Fibroblast of gingiva (primary cell): ENCODE measurements around the gene RAB43.
"Not testable (repeated sequence)": the region's sequence is repeated elsewhere in the genome, so short reads cannot be mapped to it uniquely, and the experiment has no call there.

Experiments
- DNase-seq: peaks from one replicate; pipeline ENCODE4 v3.0.0-alpha.2; 2011; ENCODE audit warnings: low read depth

RAB43 gene

DNA sequence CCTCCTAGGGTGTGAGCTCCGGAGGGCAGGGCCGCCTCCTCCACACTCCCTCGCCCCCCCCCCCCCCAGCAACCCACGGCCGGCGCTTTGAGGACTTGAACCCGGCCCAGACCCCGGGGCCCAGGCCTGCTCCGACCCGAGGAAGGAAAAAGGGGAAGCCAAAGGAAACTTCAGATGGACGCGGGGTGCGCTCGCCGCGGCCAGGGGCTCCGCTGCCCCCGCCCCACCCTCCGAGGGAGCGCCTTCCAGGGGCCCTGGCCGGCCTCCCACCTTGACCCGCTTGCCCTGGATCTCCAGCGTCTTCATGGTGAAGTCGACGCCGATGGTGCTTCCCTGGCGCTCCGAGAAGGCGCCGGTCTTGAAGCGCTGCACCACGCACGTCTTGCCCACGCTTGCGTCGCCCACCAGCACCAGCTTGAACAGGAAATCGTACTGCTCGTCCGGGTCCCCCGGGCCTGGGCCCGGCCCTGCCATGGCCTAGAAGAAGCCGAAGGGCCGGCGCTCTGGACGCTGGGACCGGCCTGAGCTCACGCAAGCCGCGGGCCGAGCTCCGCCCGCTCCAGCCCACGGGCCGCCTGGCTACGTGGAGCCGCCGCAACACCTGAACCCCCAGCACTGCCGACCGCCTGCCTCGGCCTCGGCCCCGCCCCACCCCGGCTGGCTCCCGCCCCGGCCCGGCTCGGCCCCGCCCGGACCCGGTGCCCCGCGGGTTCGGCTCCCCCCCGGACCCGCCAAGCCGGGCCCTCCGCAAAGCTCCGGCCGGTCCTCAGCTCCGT lies 400 bp downstream of the RAB43 start:
- DNase-seq, result no peak

- peak; percentile 88 for DNase-seq
These were observed 1.2 kb downstream of the RAB43 start for GRCh38 chr3:129120254-129121004.

GRCh38 chr3:129119365-129120100 lies 2.1 kb downstream of the RAB43 start:
- no peak for DNase-seq

DNA sequence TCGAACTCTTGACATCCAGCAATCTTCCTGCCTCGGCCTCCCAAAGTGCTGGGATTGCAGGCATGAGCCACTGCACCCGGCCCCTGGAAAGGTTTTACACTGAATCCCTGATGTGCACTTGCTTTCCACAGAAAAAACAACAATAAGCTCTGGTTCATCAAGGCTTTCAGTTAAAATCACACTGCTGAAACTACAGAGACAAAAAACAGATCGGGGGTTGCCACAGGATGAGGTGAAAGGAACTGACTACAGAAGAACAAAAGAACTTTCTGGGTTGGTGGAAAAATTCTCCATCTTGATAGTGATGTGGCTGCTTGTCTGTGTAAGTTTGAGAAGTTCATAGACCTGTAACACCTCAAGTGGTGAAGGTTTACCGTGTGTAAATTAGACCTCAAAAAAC lies 2.9 kb downstream of the RAB43 start:
- no peak for DNase-seq

GRCh38 chr3:129117134-129117533 lies 4.5 kb downstream of the RAB43 start:
- no peak for DNase-seq

GRCh38 chr3:129116482-129116946 lies 5.1 kb downstream of the RAB43 start:
- no peak for DNase-seq

GRCh38 chr3:129114455-129114854 lies 7.1 kb downstream of the RAB43 start:
- DNase-seq, result no peak

DNA sequence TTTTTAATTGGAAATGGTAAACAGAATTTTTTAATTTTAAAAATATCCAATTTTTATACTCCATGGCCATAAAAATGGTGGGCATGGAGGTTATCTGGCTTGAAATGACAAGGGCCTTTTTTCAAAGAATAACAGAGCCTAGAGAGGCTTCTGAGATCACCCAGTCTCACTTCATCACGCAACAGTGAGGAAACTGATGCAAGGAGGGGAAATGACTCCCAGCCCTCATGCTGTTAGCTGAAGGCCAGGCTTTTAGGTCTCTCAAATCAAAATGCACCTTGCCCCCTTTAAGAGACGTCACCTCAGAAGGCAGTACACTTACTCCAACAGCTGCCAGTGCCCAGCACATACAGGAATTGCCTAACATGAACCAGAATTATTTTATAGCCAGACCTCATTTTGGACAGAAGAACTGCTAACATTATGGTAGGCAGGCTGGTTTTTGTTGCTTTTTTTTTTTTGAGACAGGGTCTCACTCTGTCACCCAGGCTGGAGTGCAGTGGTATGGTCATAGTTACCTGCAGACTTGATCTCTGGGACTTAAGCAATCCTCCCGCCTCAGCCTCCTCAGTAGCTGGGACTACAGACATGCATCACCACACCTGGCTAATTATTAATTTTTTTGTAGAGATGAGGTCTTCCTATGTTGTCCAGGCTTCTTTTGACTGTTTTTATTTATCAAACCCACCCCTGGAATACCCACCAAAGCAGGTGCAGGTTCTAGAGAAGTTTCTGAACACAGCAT lies 9.1 kb downstream of the RAB43 start:
- no peak for DNase-seq

- DNase-seq, result not testable (repeated sequence)
These were observed 10.4 kb downstream of the RAB43 start for GRCh38 chr3:129111076-129111780.

DNA sequence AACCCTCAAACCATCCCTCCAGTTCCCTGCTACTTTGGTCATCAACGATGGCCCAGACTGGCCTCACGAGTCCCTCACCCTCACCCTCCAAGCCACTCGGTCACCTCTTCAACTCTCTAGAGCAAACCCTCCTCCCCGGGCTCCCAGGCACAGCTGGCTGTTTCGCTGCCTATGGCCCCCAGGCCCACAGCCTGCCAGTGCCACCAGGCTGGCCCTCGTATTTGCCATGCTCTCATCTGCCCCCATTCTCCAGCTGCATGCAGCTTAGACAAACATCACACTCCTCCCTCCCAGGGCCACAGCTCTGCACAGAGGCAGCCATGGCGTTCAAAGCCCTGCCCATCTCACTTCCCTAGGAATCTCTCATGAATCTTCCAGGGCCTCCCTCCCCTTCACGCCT lies 13.8 kb downstream of the RAB43 start:
- DNase-seq, result no peak

- no peak for DNase-seq
These were observed 14.6 kb downstream of the RAB43 start for GRCh38 chr3:129106866-129107565.

DNA sequence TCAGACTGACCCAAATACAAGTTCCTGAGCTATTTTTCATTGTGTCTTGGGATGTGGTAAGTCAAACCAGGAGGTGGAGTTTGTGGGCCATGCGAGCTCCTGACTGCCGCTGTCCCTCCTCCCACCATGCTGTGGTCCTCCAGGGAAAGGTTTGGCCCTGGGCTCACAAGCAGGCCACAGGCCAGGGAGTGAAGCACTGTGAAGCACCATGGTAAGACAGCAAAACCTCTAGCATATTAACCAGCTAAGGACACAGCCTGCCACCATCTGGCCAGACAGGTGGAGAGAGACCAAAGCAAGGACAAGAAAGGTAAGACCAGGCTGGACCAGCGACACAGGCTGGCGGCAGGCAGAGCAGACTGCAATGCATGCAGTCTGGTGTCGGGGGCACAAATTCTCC lies 15.3 kb downstream of the RAB43 start:
- no peak for DNase-seq

- DNase-seq, result no peak
These were observed 15.7 kb downstream of the RAB43 start for GRCh38 chr3:129105862-129106261.

DNA sequence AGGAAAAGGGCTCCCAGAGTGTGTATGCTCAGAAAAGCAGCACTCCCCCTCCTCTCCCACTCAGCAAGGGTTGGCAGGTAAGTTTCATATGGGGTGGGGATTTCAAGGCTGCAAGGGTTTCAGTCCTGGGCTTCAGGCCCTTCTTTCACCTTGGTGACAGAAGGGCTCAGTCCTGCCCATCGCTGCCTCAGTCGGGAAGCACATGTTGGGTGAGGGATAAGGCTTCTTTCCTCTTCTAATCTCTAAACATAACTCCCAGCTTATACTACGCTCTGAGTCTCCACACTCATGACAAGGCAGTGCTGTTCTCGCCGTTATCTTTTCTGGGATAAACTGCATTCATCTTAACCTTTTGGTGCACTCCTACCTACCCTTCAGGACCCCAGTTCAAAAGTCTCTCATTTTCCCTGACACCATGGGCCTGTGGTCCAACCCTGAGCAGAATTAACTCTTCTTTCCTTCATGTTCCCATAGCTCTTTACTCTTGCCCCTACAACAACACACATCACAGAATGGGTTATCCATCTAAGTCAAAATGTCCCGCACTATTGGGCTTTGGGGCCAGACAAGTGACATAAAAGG lies 17.0 kb downstream of the RAB43 start:
- no peak for DNase-seq

DNA sequence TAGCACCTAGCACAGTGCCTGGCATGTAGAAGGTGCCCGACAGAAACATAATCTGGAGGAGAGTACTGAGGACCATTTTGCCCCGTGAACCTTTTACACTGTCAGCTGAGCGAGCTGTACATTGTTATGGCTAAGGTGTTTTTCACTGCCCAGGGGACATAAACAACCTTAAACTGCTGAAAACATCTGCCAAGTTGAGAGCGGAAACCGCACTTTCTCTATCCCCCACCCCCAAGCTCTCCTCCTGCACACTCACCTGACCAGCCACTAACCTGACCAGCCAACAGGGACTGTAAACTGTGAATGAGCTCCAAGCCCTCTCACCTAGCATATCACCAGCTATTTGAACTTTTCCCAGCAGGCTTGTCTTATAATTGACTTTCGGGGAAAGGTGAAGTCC lies 17.6 kb downstream of the RAB43 start:
- no peak for DNase-seq

GRCh38 chr3:129103296-129103695 lies 18.3 kb downstream of the RAB43 start:
- DNase-seq, result no peak

DNA sequence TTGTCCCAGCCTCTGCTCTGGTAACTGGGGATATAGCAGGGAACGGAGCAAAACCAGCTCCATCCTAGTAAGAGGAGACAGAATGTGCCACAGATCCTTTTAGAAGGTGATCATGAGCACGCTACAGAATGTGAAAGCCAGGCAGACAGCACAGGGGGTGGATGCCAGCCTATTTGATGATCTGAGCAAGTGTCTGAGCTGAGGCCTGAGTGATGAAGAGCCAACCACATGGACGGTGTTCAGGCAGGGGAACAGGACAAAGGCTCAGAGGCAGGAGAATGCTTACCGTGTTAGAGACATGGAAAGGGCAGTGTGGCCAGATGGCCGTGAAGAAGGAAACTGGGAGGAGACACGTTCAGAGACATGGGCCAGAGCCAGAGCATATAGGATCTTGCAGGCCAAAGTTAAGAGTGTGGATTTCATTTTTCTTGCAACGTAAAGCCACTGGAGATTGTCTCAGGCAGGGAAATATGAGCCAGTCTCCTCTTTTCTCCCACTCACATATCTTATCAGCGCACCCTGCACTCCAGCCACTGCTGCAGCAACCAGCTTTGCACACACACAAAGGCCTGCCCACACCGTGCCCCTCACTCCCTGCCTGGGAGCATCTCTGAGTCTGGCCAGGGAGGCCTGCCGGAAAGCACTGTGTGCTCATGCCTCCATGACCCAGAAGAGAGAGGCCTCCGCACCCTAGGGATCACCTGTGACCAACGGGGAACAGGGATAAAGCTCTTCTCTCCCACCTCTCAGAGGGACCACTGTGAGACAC lies 20.1 kb downstream of the RAB43 start:
- DNase-seq, result no peak

GRCh38 chr3:129100274-129100673 lies 21.3 kb downstream of the RAB43 start:
- no peak for DNase-seq

DNA sequence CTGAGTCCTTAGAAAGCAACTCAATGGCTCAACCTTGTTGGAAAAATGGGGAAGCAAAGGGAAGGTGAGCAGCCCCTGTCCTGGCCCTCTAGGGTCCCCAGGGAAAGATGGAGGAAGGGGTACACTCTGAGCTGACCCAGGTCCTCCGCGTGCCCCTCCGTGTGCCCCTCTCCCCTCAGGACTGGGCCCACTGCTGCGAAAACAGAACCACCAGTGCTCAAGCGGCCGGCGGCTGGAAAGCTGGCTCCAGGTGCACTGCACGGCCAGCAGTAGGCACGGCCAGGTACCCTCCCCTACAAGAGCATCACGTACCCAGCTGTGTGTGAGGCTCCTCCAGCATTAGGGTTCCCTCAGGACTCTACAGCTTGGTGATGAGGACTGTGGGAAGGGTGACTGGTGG lies 26.3 kb downstream of the RAB43 start:
- DNase-seq, result no peak

GRCh38 chr3:129088312-129088711 lies 33.3 kb downstream of the RAB43 start:
- DNase-seq, result not testable (repeated sequence)
